ENCODE data around the gene PSMA4. TPM values are rescaled to one million over a fixed set of nuclear protein-coding genes. Genes with fewer than 3 reads are reported as not detected.
"Not testable (repeated sequence)": the region's sequence is repeated elsewhere in the genome, so short reads cannot be mapped to it uniquely, and the experiment has no call there.

Gene PSMA4
- polyA plus RNA-seq (ENCODE audit: insufficient read length in 4 of 4), result 100 to 1,000 TPM; 205 to 309 (median 268) TPM

- peak; percentile 82 to 84 (median 82) for DNase-seq (ENCODE audit: low read depth in 4 of 4, low spot score in 3 of 4)
Observed at GRCh38 chr15:78540141-78540870, at the start of gene PSMA4. TSS of gene PSMA4 (plus strand) at chr15:78540444. CDS start at chr15:78541928, 1,484 bp downstream.

DNA sequence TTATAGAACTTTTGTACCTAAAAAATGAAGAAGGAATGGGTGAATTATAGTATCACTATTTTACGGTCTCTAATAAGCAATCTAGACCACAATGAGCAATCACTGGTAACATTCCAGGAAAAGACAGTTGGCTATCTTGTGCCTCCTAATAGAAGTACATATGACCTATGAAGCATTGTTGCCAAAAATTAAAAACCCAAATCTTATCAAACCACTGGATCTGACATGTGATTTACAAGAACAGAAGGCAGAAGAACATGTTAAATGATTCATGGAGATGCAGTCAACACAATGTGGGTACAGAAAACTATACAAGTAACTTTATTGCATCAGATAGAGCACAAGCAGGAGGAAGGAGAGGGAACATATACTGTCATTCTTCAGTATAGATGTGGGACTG, 47.4 kb upstream of the PSMA4 start:
- DNase-seq (ENCODE audit: low read depth in 4 of 4, low spot score in 3 of 4), result no peak

- DNase-seq (ENCODE audit: low read depth in 4 of 4, low spot score in 3 of 4), result no peak
Observed at GRCh38 chr15:78501857-78502256, 38.4 kb upstream of the PSMA4 start.

GRCh38 chr15:78502641-78503040, 37.6 kb upstream of the PSMA4 start:
- DNase-seq (ENCODE audit: low read depth in 4 of 4, low spot score in 3 of 4), result no peak

DNA sequence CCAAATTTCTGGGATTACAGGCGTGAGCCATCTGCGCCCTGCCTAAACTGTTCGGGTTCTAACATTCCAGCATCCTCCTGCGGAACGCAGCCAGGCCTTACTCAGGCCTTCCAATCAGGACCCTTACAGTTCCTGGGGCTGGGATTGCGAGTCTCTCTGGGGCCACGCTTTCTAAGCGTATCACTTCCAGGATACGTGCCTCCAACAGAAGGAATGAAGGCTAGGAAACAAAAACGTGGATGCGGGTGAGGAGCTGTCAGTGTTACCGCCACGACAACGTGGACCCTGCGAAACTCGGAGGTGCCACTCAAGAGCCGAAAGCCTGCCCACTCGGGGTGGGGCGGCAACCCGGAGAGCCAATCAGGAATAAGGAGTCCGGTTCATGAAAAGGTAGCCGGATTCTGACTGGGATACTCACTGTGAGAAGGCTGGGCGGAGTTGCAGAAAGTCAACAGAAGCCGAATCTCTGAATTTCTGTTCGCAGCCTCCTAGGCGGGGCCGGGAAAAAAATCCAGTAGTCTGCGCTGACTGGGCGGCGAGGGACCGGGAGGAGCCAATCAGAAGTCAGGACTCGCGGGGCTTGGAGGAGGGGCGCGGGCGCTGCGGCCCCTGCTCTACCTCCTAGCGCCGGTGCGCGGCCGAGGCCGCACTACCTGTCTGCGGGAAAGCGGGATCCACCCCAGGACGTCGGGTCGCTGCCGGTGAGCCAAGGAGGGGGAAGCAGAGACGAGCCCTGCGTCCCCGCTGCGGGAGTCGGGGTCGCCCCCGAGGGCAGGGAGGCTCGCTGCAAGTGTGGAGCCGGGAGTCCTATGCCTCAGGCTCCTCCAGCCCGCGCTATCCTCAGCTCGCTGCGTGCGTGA, 33.0 kb upstream of the PSMA4 start, which contains the start of gene HYKK:
Gene HYKK (plus strand): TSS at position 607 of the 860 bp plus-strand sequence. CDS start 5,512 bp downstream, outside the sequence.
- peak; percentile 89 to 95 (median 92) for DNase-seq (ENCODE audit: low read depth in 4 of 4, low spot score in 3 of 4)

- no peak for DNase-seq (ENCODE audit: low read depth in 4 of 4, low spot score in 3 of 4)
Observed at GRCh38 chr15:78507831-78508160, 32.4 kb upstream of the PSMA4 start.

- no peak for DNase-seq (ENCODE audit: low read depth in 4 of 4, low spot score in 3 of 4)
Observed at GRCh38 chr15:78508272-78508671, 32.0 kb upstream of the PSMA4 start.

DNA sequence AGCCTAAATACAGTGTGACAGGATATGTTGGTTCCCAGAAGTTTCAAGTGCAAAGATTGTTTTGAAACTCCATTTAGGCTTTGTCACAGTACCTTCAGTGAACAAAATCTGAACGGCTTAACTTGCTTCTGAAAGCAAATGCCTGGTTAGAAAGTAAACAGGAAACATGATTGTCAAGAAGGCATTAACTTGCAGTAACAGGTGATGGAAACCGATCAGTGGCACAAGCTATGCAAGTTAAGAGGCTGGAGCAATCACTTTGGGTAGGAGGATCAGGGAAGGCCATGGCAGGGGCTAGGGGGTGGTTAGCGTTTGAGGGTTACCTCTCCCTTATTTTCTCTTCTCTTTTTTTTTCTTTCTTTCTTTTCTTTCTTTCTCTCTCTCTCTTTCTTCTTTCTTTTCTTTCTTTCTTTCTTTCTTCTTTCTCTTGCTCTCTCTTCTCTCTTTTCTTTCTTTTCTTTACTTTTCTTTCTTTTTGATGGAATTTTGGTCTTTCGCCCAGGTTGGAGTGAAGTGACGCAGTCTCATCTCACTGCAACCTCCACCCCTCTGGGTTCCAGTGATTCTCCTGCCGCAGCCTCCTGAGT, 30.4 kb upstream of the PSMA4 start:
- no peak for DNase-seq (ENCODE audit: low read depth in 4 of 4, low spot score in 3 of 4)

- not testable (repeated sequence) for DNase-seq (ENCODE audit: low read depth in 4 of 4, low spot score in 3 of 4)
Observed at GRCh38 chr15:78520035-78520434, 20.2 kb upstream of the PSMA4 start.

DNA sequence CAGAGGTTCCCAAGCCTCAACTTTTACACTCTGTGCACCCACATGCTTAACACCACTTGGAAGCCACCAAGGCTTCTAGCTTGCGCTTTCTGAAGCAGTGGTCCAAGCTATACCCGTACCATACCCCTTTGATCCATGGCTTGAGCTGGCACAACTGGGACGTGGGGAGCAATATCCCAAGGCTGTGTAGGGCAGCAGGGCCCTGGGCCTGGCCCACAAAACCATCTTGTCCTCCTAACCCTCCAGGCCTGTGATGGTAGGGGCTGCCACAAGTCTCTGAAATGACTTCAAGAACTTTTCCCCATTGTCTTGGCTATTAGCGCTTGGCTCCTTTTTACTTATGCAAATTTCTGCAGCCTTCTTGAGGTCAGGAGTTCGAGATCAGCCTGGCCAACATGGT, 16.0 kb upstream of the PSMA4 start:
- no peak for DNase-seq (ENCODE audit: low read depth in 4 of 4, low spot score in 3 of 4)

- DNase-seq (ENCODE audit: low read depth in 4 of 4, low spot score in 3 of 4), result no peak
Observed at GRCh38 chr15:78527325-78527724, 12.9 kb upstream of the PSMA4 start.

- DNase-seq (ENCODE audit: low read depth in 4 of 4, low spot score in 3 of 4), result no peak
Observed at GRCh38 chr15:78533331-78533730, 6.9 kb upstream of the PSMA4 start.

GRCh38 chr15:78536134-78536533, 4.1 kb upstream of the PSMA4 start:
- DNase-seq (ENCODE audit: low read depth in 4 of 4, low spot score in 3 of 4), result no peak

- no peak for DNase-seq (ENCODE audit: low read depth in 4 of 4, low spot score in 3 of 4)
Observed at GRCh38 chr15:78537266-78537905, 2.9 kb upstream of the PSMA4 start.

- no peak for DNase-seq (ENCODE audit: low read depth in 4 of 4, low spot score in 3 of 4)
Observed at GRCh38 chr15:78538358-78538757, 1.9 kb upstream of the PSMA4 start.

GRCh38 chr15:78539464-78540140, 642 bp upstream of the PSMA4 start:
- DNase-seq (ENCODE audit: low read depth in 4 of 4, low spot score in 3 of 4), result not testable (repeated sequence)

GRCh38 chr15:78540871-78541743, 863 bp downstream of the PSMA4 start:
- DNase-seq (ENCODE audit: low read depth in 4 of 4, low spot score in 3 of 4), result peak in 2 of 4 donors; percentile 6 to 31

DNA sequence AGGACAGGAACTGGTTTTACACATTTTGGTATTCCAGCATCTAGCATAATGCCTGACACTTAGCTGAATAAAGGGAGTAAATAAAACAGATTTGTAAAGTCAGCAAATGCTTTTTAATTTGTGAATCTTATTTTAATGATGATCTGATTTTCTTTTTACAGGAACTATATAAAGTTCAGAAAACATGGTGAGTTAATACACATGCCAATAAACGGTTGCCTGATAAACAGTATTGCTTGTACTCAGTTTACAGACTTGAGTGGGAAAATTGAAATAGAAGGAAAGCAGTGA, 1.4 kb downstream of the PSMA4 start:
- no peak for DNase-seq (ENCODE audit: low read depth in 4 of 4, low spot score in 3 of 4)

- no peak for DNase-seq (ENCODE audit: low read depth in 4 of 4, low spot score in 3 of 4)
Observed at GRCh38 chr15:78542647-78543046, 2.4 kb downstream of the PSMA4 start.

DNA sequence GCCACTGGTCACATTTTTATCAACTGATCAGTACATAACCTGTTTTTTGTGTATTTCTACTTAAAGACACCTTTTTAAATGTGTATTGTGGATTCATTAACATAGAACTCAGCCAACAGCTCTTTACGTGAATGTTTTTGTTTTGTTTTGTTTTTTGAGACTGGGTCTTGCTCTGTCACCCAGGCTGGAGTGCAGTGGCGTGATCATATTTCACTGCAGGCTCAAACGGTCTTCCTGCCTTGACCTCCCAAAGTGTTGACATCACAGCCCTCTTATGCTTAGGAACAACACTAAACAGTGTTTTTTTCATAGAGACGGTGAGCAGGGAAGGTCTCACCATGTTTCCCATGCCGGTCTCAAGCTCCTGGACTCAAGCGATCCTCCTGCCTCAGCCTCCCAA, 9.9 kb downstream of the PSMA4 start:
- DNase-seq (ENCODE audit: low read depth in 4 of 4, low spot score in 3 of 4), result no peak

Data from left renal pelvis (tissue), 4 donors.